B cell (primary cell): ENCODE measurements around the gene MED15. TPM values are rescaled to one million over a fixed set of nuclear protein-coding genes. Genes with fewer than 3 reads are reported as not detected.

Source experiments
- ATAC-seq: fragments of 200-7000 bp; cut with Tn5 transposase; one replicate; pipeline ENCODE4 v1.10.0; 2021; ENCODE audit warnings: low read depth, mild to moderate bottlenecking, moderate number of reproducible peaks, moderate library complexity
- CTCF ChIA-PET: fragments of 350-600 bp; sonication (Branson Sonifier 250); formaldehyde crosslinking; loops from one replicate; lab custom pipeline; 2021; ENCODE audit warnings: antibody characterized with exemption, inconsistent platforms; lab: Charles Lee
- POLR2A ChIA-PET: fragments of 350-600 bp; sonication (Branson Sonifier 250); formaldehyde crosslinking; loops from one replicate; lab custom pipeline; 2021; ENCODE audit warnings: antibody characterized with exemption; lab: Charles Lee
- DNase-seq: peaks from one replicate; pipeline ENCODE4 v3.0.0; 2013
- H2AFZ ChIP-seq: 2 replicates; pipeline ENCODE4 v1.6.1; 2012; ENCODE audit warnings: mild to moderate bottlenecking, low read depth, low read length; ENCODE audit not compliant: insufficient read depth, poor library complexity, severe bottlenecking
- H3K27ac ChIP-seq, 2 donors: 1 replicate in 1 of 2; 2 replicates in 1 of 2; pipeline ENCODE4 v1.5.1; 2012 to 2013; ENCODE audit warnings: low read length in 2 of 2, mild to moderate bottlenecking in 2 of 2, moderate library complexity in 1 of 2
- H3K27me3 ChIP-seq, 4 experiments: fragments of 200-600 bp in 1 of 4; sonication (generic) in 1 of 4; replicated peaks in 1 of 4; 1 replicate in 2 of 4; 2 replicates in 2 of 4; pipeline versions ENCODE4 v1.6.1 to v1.7.0; 2013 to 2016; ENCODE audit warnings: low read length in 3 of 4, mild to moderate bottlenecking in 2 of 4, mixed read lengths in 1 of 4, moderate library complexity in 1 of 4; ENCODE audit not compliant: insufficient read depth in 4 of 4, control insufficient read depth in 3 of 4; ENCODE audit errors: control extremely low read depth in 1 of 4
- H3K36me3 ChIP-seq, 2 experiments: replicated peaks in 1 of 2; 1 replicate in 1 of 2; 2 replicates in 1 of 2; pipeline versions ENCODE4 v1.6.1 to v1.7.1; 2013; ENCODE audit warnings: low read length in 1 of 2; ENCODE audit not compliant: insufficient read depth in 2 of 2, control insufficient read depth in 1 of 2; ENCODE audit errors: control extremely low read depth in 1 of 2, extremely low read depth in 1 of 2
- H3K4me1 ChIP-seq, 2 donors: fragments of 200-600 bp in 1 of 2; sonication (generic) in 1 of 2; 1 replicate in 1 of 2; 2 replicates in 1 of 2; pipeline versions ENCODE4 v1.5.1 to v1.6.1; 2013 to 2017; ENCODE audit warnings: low read length in 2 of 2; ENCODE audit not compliant: control insufficient read depth in 2 of 2, insufficient read depth in 2 of 2
- H3K4me2 ChIP-seq: replicated peaks from 2 replicates; pipeline ENCODE3; 2012; ENCODE audit warnings: mild to moderate bottlenecking, low read depth, low read length; ENCODE audit not compliant: poor library complexity, severe bottlenecking
- H3K4me3 ChIP-seq, 5 experiments: fragments of 200-600 bp in 1 of 5; sonication (generic) in 1 of 5; 1 replicate in 3 of 5; 2 replicates in 2 of 5; pipeline versions ENCODE4 v1.5.1 to v1.7.0; 2011 to 2016; ENCODE audit warnings: low read length in 4 of 5, mild to moderate bottlenecking in 4 of 5, low read depth in 2 of 5, control low read depth in 1 of 5, moderate library complexity in 1 of 5; ENCODE audit not compliant: insufficient read depth in 1 of 5; ENCODE audit errors: control extremely low read depth in 1 of 5, extremely low read depth in 1 of 5
- H3K79me2 ChIP-seq: fragments of 200-600 bp; sonication (generic); one replicate; pipeline ENCODE4 v1.6.0; 2016; ENCODE audit warnings: low read length; ENCODE audit not compliant: control insufficient read depth, insufficient read depth
- H3K9ac ChIP-seq: fragments of 200-600 bp; sonication (generic); 2 replicates; pipeline ENCODE4 v1.6.1; 2017; ENCODE audit warnings: mild to moderate bottlenecking, low read length, moderate library complexity
- H3K9me3 ChIP-seq, 3 donors: one replicate each; pipeline versions ENCODE4 v1.6.1 to v1.7.1; 2013; ENCODE audit warnings: low read length in 2 of 3; ENCODE audit not compliant: control insufficient read depth in 2 of 3, insufficient read depth in 1 of 3; ENCODE audit errors: control extremely low read depth in 1 of 3
- H4K20me1 ChIP-seq: 2 replicates; pipeline ENCODE4 v1.6.0; 2012; ENCODE audit warnings: mild to moderate bottlenecking, low read length; ENCODE audit not compliant: insufficient read depth, control insufficient read depth, poor library complexity, severe bottlenecking
- H3K27ac Mint-ChIP-seq: one replicate; pipeline ENCODE4 v1.8.0; 2021; ENCODE audit warnings: mixed read lengths
- H3K27me3 Mint-ChIP-seq: one replicate; pipeline ENCODE4 v1.8.0; 2021; ENCODE audit warnings: mixed read lengths
- H3K4me1 Mint-ChIP-seq: one replicate; pipeline ENCODE4 v1.8.0; 2021; ENCODE audit warnings: mixed read lengths
- H3K4me3 Mint-ChIP-seq: one replicate; pipeline ENCODE4 v1.8.0; 2021; ENCODE audit warnings: mixed read lengths
- H3K9me3 Mint-ChIP-seq: one replicate; pipeline ENCODE4 v1.8.0; 2022; ENCODE audit warnings: mixed read lengths; ENCODE audit not compliant: insufficient read depth
- EZH2 ChIP-seq: IDR thresholded peaks from 2 replicates; pipeline ENCODE4 v1.6.1; 2012; ENCODE audit warnings: borderline replicate concordance, low read depth, mild to moderate bottlenecking, moderate library complexity, low read length; ENCODE audit not compliant: insufficient read depth, poor library complexity, severe bottlenecking
- WGBS: methylation state at CpG from one replicate; pipeline ENCODE4 v1.1.5; 2013; ENCODE audit warnings: missing lambda C conversion rate; ENCODE audit not compliant: insufficient coverage; 5-methylcytosine and 5-hydroxymethylcytosine counted together
- intact Hi-C: fragments of 100-400 bp; cut with micrococcal nuclease; formaldehyde crosslinking; loops from one replicate; pipeline ENCODE4 v1.10.0; 2022
- polyA plus RNA-seq: library from polyadenylated mRNA; depleted of rRNA; stranded (reverse); fragments of >200 nt; gene quantifications from 2 replicates; pipeline ENCODE4 v1.2.3, GENCODE V29; 2012
- total RNA-seq, 2 donors: library from RNA; stranded (reverse); fragments of 120-200 nt in 1 of 2; gene quantifications; 1 replicate in 1 of 2; 2 replicates in 1 of 2; pipeline versions ENCODE4 v1.2.3 to v1.2.4, GENCODE V29; 2013 to 2022
- TF ChIP-seq, protein P1 (sequence below): fragments of 200-600 bp; IDR thresholded peaks from one replicate; pipeline ENCODE4 v1.8.0; 2022; ENCODE audit warnings: antibody characterized with exemption, mild to moderate bottlenecking

Gene MED15
- total and polyA plus RNA-seq, 2 donors (not counting 1 experiment from before 2014, with no cell fraction given) = 109 to 134 TPM

DNA sequence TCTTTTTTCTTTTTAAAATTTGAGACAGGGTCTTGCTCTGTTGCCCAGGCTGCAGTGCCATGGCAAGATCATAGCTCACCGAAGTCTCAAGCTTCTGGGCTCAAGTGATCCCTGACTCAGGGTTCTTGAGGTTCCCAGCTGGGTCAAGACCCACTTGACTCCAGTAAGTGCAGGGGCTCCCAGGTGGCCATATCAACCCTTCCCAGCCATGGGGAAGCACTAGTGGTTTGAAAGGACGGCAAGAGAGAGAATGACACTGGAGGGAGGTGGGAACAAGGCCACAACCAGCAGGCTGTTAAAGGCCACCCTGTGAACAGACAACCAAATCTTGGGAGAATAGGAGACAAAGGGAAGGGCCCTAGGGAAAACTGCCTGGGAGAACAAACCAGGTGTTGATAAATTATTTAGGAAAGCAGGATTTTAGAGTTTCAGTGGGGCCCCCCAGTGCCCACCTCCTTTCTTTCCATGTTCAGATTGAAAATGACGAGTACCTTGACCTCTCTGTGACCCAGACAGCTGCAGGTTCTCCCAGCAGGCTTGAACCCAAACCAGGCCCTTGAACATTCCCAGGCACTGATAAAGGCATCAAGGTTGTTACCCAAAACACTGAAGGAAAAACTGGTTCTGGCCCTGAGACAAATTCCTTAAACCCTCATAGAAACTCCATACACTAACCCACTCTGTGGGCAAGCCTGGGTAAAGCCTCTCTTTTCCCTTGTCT, 40.6 kb upstream of the MED15 start:
- Histone ChIP-seq H3K9ac (no peak overlapping the region), H4K20me1 (no peaks in the 10 kb centered on the region), H3K79me2 (peaks cover 5% of the 10 kb centered on the region), H3K4me3 (no peak overlapping the region), H3K27me3 (no peaks in the 10 kb centered on the region), H3K4me1 (peaks cover 35 to 38% of the 10 kb centered on the region in 2 donors), H2AFZ (no peak overlapping the region), H3K36me3 (peaks cover 0 to 34% of the 10 kb centered on the region in 2 experiments), H3K4me2 (no peak overlapping the region), H3K9me3 (peaks cover 0 to 19% (median 0%) of the 10 kb centered on the region in 3 donors), H3K27ac (no peak overlapping the region)
- ATAC-seq = no peak
- no peak for DNase-seq
- CTCF ChIA-PET = interaction anchor here (0.9 to 2.0 kb wide), 2 partner anchors 10 to 11 kb away, joined by 3 to 13 read pairs; no protein-coding TSS in a partner anchor
- H3K27ac Mint-ChIP-seq = no peak overlapping the region
- WGBS = 90% methylated on average over 3 of the region's 3 CpGs
- TF ChIP-seq EZH2 = no peak
- TF ChIP-seq, protein P1, sequence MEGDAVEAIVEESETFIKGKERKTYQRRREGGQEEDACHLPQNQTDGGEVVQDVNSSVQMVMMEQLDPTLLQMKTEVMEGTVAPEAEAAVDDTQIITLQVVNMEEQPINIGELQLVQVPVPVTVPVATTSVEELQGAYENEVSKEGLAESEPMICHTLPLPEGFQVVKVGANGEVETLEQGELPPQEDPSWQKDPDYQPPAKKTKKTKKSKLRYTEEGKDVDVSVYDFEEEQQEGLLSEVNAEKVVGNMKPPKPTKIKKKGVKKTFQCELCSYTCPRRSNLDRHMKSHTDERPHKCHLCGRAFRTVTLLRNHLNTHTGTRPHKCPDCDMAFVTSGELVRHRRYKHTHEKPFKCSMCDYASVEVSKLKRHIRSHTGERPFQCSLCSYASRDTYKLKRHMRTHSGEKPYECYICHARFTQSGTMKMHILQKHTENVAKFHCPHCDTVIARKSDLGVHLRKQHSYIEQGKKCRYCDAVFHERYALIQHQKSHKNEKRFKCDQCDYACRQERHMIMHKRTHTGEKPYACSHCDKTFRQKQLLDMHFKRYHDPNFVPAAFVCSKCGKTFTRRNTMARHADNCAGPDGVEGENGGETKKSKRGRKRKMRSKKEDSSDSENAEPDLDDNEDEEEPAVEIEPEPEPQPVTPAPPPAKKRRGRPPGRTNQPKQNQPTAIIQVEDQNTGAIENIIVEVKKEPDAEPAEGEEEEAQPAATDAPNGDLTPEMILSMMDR = no peak
- intact Hi-C loops = no loop called here
- no peaks in the 10 kb centered on the region for H3K27me3 Mint-ChIP-seq
- H3K9me3 Mint-ChIP-seq = no peaks in the 10 kb centered on the region
- H3K4me1 Mint-ChIP-seq = peaks cover 46% of the 10 kb centered on the region
- no peak overlapping the region for H3K4me3 Mint-ChIP-seq
- POLR2A ChIA-PET = no interaction called here
